Measurements from ENCODE around the gene ASB9.
"Not testable (repeated sequence)": the region's sequence is repeated elsewhere in the genome, so short reads cannot be mapped to it uniquely, and the experiment has no call there.

The ASB9 gene

GRCh38 chrX:15240414-15240813 lies 29.5 kb downstream of the ASB9 start:
- no peak for DNase-seq

- DNase-seq = no peak
Observed at GRCh38 chrX:15236146-15236545, 33.7 kb downstream of the ASB9 start.

- no peak for DNase-seq
Observed at GRCh38 chrX:15235001-15235400, 34.9 kb downstream of the ASB9 start.

GRCh38 chrX:15233416-15234015 lies 36.4 kb downstream of the ASB9 start:
- no peak for DNase-seq

- DNase-seq = no peak
Observed at GRCh38 chrX:15224747-15225146, 45.1 kb downstream of the ASB9 start.

- no peak for DNase-seq
Observed at GRCh38 chrX:15221321-15221720, 48.6 kb downstream of the ASB9 start.

DNA sequence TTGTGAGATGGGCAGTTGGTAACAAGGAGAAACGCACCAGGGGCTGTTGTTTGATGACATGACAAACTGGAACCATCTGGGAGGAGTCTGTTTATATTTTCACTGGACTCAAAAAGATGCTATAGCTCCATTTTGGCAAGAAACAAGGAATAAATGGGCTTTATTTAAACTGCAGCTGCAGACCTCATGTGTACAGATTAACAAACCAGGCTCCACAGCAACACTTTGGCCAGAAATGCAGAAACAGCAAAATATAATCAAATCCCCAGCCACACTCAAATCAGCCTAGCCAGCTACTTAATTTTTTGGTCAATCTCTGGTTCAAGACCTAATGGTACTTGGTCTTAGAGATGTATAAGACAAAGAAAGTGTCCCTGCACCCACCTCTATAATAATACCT lies 52.7 kb downstream of the ASB9 start:
- no peak for DNase-seq

DNA sequence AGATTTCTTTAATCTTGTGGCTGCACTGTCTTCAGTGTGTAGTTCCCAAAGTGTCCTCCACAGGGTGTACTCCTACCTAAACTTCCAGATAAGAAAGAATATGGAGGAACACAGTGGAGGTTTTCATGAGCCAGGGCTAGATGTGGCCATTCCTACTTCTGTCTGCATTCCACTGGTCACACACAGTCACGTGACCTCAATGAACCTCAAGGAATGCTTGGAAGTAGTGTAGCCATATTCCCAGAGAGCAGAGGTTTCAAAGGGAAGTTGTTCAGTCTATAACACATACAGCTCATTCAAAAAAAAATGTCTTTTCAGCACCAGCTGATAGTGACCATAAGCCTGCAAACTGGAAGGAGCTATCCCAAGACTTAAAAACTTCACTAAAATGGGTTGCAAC lies 53.6 kb downstream of the ASB9 start:
- DNase-seq = no peak

DNA sequence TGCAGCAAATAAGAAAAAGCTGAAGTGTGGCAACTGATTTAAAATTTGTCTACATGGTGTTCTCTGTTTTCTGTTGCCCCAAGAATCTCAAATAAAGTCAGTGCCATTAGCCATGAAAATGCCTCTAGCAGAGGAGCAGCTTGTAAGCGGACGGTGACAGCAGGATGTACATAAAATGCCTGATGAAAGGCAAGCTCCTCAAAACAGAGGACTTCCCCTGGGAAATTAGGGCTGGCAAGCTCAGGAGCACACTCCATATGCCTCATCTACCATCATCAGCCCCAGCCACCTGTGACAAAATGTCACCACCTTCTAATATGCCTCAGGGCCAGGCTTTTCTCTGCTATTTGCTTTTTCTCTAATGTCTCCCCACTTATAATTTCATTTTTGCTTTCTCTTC lies 54.5 kb downstream of the ASB9 start:
- DNase-seq = no peak

GRCh38 chrX:15214588-15214987 lies 55.3 kb downstream of the ASB9 start:
- DNase-seq = no peak

DNA sequence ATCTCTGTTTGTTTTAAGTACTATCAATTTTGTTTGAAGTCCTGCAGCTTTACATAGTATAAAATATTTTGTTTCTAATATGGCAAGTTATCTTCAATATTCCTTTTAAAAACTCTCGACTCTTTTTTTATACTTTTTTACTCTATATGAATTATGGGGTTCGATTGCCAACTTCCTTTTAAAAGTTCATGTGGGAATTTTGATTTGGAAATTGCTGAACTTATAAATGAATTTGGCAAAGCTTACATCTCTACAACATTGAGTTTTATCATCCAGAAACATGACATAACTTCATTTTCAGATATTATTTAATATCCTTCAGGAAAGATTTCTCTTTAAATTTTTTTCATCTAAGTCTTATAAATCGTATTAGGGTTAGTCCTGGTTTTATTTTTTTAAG lies 60.8 kb downstream of the ASB9 start:
- no peak for DNase-seq

- no peak for DNase-seq
Observed at GRCh38 chrX:15207994-15208393, 61.9 kb downstream of the ASB9 start.

DNA sequence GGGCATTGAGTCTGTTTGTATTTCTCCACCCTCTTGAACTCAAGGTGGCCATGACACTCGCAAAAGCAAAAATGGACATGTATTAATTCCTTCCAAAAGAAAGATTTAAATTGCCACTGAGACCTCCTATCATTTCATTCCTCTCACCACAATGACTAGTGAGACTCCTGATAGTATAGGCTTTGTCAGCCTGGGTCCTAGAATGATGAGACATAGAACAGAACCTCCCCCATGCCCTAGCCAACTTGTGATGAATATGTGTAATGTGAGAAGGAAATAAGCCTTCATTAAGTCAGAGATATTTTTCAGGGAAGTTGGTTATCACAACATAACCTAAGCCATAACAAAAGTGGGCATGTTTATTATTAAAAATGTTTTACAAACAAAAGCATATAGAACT lies 62.5 kb downstream of the ASB9 start:
- DNase-seq = no peak

- peak; percentile 45 for DNase-seq
Observed at GRCh38 chrX:15206306-15206705, 63.6 kb downstream of the ASB9 start.

DNA sequence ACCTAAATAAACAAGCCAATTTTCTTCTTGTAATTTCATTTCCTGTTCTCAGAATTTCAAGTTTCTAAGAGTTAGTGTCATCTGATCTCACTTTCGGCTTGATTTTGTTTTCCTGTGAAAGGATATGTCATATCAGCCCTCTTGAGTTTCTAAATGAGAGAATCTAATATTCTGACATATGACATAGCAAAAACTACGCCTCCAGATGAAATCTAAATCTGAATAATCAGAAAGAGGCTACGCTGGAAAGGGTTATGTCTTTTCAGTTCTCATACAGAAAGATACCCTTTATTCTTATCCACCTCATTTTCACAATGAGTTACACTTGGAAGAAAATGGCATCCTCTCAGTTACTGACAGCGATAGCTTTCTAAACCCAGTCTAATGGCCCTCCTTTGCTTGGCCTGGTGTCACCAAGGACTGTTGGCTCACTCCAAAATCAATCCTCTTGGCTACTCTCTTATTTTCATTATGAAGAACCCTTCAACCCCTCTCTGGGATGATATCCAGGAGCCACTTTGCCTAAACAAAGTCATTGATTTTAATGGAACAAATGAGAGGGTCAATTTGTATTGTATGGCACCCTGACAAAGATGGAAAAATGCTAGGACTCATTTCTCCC lies 65.6 kb downstream of the ASB9 start:
- DNase-seq = no peak

GRCh38 chrX:15203694-15204093 lies 66.2 kb downstream of the ASB9 start:
- no peak for DNase-seq

- DNase-seq = no peak
Observed at GRCh38 chrX:15202454-15203177, 67.3 kb downstream of the ASB9 start.

- DNase-seq = no peak
Observed at GRCh38 chrX:15200871-15201270, 69.0 kb downstream of the ASB9 start.

- not testable (repeated sequence) for DNase-seq
Observed at GRCh38 chrX:15198608-15199202, 71.2 kb downstream of the ASB9 start.

DNA sequence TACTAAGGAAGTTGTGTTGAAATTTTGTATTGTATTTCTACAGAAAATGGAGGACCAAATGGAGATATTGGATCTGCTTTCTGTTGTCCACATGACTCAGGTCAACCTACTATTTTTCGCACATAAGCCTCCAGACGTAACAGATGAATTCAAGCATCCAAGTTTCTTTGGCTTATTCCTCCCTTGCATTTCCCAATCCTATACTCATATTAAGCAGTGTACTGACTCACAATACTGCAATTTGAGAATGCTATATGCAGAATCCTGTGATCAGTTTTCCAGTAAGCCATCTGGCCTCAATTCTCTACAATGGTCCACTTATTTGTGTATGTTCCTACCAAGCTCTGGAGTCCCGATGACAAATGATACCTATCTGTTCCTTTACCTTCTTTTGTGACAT lies 75.7 kb downstream of the ASB9 start:
- DNase-seq = no peak
